SW480 (cell line): ENCODE measurements around the gene BLCAP.
"Not testable (repeated sequence)": the region's sequence is repeated elsewhere in the genome, so short reads cannot be mapped to it uniquely, and the experiment has no call there.

Source experiments
- DNase-seq: peaks from one replicate; pipeline ENCODE4 v3.0.0-alpha.2; 2016; ENCODE audit warnings: low spot score

BLCAP gene

DNA sequence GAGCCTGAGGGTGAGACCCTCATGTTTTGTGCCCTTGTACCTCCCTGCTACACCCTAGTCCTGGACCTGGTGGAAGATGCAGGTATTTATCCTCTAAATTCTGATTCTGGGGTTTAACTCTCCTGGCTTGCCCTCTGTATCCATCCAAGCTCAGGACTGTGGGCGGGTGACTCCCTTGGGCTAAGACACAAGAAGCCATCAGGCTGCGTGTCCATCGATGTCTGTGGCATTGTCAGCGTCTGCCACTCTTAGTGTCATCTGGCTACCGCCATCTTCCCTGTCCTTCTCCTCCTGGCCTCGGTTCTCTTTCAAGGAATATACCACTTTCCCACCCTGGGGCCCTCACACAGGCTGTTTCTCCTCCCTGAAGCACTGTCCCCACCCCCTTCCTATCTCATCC is 28.9 kb upstream of the BLCAP start:
- no peak for DNase-seq

DNA sequence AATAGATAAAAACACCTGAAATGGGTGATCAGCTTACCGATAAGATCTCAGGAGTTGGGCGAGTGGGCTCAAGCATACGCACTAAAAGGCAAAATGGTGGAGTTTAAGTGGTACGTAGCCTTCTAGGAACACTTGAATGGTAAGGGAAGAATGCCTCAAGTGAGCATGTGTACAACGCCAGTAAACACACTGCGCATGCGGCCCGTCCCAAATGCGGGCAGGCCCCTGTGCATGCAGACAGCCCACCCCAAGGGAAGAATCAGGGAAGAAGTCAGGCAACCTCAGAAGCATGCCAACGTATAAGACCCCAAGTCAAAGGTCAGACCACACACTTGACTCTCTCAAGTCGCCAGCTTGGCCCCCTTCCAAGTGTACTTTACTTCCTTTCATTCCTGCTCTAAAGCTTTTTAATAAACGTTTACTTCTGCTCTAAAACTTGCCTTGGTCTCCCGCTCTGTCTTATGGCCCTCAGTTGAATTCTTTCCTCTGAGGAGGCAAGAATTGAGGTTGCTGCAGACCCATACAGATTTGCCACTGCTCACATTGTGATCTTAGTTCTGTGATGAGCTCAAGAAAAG is 27.1 kb upstream of the BLCAP start:
- DNase-seq, result not testable (repeated sequence)

DNA sequence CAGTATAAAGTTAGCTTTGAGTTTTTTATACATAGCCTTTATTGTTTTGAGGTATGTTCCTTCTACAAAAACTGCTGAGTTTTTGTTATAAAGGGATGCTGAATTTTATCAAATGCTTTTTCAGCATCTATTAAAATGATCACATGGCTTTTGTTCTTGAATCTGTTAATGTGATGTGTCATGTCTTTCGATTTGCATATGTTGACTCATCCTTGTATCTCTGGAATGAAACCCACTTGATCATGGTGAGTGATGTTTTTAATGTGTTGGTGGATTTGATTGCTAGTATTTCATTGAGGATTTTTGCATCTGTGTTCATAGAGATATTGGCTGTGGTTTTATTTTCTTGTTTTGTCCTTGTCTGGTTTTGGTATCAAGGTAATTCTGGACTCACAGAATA is 24.7 kb upstream of the BLCAP start:
- DNase-seq, result peak; percentile 67

DNA sequence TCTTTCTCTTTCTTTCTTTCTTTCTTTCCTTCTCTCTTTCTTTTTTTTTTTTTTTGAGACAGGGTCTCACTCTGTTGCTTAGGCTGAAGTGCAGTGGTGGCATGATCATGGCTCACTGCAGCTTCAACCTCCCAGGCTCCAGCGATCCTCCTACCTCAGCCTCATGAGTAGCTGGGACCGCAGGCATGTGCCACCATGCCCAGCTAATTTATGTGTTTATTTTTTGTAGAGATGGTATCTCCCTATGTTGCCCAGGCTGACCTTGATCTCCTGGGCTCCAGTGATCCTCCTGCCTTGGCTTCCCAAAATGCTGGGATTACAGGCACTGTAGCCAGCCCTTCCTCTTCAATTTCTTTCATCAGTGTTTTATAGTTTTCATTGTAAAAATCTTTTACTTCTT is 24.0 kb upstream of the BLCAP start:
- DNase-seq, result not testable (repeated sequence)

DNA sequence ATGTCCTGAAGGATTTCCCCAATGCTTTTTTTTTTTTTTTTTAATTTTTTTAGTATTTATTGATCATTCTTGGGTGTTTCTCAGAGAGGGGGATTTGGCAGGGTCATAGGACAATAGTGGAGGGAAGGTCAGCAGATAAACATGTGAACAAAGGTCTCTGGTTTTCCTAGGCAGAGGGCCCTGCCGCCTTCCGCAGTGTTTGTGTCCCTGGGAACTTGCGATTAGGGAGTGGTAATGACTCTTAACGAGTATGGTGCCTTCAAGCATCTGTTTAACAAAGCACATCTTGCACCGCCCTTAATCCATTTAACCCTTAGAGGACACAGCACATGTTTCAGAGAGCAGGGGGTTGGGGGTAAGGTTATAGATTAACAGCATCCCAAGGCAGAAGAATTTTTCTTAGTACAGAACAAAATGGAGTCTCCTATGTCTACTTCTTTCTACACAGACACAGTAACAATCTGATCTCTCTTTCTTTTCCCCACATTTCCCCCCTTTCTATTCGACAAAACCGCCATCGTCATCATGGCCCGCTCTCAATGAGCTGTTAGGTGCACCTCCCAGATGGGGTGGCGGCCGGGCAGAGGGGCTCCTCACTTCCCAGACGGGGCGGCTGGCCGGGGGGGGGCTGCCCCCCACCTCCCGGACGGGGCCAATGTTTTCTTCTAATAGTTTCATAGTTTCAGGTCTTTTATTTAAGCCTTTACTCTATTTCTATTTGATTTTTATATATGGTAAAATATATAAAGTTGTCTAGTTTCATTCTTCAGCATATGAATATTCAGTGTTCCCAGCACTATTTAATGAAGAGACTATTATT is 22.6 kb upstream of the BLCAP start:
- not testable (repeated sequence) for DNase-seq

DNA sequence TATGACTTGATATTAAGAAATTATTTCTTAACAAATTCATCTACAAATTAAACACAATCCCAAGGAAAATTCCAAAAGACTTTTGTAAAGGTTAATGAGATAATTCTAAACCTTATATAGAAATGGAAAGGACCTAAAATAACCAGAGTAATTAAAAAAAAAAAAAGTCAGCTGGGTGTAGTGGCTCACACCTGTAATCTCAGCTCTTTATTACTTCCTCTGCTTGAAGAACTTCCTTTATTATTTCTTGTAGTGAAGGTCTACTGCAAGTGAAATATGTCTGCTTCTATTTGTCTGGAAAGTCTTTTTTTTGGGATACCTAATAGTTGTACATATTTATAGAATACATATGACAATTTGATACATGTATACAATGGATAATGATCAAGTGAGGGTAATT is 20.2 kb upstream of the BLCAP start:
- no peak for DNase-seq

DNA sequence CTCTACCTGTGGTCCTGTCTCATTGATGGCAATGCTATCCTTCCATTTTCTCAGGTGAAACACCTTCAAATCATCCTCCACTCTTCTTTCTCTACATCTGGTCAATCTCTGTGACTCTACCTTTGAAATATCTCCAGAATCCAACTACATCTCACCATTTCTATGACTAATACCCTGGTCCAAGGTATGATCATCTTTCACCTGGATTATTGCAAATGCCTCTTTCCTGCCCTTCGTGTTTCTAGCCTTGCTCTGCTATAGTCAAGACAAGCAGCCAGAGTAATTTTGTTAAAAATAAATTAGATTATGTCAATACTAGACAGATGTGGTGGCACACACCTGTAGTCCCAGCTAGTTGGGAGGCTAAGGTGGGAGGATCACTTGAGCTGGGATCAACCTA is 17.8 kb upstream of the BLCAP start:
- no peak for DNase-seq

DNA sequence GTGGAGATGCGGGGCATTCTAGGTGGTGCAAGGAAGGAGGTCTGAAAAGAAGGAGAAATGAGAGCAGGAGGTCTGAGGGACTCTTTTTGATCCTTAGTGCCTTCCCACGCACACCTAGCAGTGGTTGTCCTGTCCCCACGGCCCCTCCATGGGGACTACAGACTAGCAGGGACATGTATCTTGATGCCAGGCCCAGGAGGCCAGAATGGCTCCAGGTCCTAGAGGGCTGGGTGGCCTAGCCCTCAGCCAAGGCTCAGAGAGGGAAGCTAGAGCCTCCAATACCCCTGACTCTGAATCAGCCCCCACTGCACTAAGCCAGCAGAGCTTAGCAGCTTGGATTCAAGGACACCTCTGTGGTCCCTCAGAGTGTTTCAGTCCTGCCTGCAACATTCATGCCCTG is 16.7 kb upstream of the BLCAP start:
- no peak for DNase-seq

DNA sequence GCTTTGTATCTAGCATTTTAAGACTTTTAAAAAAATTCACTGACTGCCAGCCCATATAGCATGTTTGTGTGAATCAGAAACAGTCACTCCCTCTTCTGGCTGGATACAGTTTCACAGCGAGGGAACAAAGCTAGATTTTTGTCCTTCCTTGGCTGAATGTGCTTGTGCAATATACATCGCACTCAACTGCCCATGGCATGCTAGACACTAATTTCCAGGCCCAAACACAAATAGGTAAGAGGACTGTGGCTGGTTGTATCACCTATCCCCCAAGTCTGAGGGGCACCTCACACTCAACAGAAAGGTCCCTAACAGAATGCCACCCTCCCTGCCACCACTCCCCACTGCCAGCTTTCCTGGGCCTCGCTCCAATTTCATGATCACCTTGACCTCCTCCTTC is 16.2 kb upstream of the BLCAP start:
- peak; percentile 32 for DNase-seq

DNA sequence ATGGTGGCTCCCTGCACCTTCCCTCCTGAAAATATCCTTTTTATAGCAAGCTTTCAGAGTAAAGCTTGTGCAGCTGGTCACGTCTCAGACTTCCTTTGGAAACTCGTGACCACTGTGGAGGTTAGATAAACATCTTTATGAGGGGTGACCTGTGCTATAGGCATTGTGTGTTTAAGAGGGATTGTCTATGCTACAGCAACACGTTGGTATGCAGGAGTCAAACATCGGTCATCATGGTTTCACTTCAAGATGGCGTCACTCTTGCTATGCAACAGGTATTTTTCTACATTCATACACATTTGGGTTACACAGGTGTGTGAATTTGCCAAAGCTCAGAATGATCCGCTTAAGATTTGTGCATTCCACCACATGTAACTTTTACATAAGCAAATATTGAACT is 14.6 kb upstream of the BLCAP start:
- no peak for DNase-seq

DNA sequence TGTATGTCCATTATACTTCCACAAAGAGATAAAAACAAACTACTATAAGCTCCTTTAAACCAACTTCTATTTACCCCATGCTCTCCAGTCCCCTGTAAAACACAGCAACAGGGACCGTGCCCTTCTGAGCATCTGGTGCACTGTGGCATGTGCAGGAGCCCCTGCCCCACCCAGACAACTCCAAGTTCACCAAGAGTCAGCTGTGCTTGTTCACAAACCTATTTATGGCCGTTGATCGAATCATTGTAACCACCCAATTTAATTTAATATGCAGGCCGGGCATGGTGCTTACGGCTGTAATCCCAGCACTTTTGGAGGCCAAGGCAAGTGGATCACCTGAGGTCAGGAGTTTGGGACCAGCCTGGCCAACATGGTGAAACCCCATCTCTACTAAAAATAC is 13.7 kb upstream of the BLCAP start:
- DNase-seq, result no peak

DNA sequence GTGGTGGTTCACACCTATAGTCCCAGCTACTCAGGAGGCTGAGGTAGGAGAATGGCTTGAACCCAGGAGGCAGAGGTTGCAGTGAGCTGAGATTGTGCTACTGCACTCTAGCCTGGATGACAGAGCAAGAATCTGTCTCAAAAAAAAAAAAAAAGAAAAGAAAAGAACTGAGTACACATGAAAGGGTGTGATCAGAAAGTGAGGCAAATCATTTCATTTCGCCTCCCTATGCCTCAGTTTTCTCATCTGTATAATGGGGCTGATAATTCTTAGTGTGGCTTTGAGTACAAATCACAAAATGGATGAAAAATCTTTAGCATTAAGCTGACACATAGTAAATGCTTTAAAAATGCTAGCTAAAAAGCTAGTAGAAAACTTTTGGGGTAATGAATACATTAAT is 13.2 kb upstream of the BLCAP start:
- DNase-seq, result not testable (repeated sequence)

DNA sequence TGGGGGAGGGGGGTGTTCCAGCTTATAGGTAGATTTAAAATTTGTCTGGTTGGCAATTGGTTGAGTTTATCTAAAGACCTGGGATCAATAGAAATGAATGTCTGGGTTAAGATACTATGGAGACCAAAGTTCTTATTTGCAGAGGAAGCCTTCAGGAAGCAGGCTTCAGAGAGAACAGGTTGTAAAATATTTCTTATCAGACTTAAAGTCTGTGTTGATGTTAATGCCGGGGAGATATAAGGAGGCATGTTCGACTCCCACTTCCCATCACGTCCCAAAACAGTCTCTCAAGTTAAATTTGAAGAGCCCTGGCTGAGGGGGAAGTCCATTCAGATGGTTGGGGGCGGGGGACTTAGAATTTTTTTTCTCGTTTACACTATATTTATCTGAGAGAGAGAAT is 12.3 kb upstream of the BLCAP start:
- no peak for DNase-seq

DNA sequence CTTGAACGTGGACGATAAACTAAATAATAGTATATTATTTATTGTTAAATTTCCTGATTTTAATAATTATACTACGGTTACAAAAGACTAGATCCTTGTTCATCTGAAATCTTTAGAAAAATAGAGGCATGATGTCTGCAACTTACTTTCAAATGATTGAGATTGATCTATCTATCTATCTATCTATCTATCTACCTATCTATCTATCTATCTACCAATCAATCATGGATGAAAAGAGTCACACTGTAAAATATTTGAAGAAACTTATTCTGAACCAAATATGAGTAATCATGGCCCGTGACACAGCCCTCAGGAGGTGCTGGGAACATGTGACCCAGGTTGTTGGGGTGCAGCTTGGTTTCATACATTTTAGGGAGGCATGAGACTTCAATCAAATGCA is 11.7 kb upstream of the BLCAP start:
- DNase-seq, result no peak

DNA sequence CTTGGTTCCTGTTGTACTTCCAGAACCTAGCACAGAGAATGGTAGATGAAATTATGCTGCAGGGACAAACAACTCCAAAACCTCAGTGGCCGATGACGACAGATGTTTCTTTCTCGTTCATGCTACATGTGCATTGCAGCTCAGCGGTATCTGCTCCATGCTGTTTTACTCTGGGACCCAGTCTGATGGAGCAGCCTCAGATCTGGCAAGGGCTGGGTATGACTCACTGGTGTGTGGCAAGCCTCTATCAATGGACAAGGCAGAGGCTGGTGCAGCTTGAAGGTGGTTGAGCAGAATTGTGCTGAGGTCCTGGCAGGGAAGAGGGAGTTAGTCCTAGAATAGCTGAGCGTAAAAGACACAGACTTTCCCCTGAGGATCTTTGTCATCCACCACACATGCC is 10.3 kb upstream of the BLCAP start:
- peak; percentile 35 for DNase-seq

DNA sequence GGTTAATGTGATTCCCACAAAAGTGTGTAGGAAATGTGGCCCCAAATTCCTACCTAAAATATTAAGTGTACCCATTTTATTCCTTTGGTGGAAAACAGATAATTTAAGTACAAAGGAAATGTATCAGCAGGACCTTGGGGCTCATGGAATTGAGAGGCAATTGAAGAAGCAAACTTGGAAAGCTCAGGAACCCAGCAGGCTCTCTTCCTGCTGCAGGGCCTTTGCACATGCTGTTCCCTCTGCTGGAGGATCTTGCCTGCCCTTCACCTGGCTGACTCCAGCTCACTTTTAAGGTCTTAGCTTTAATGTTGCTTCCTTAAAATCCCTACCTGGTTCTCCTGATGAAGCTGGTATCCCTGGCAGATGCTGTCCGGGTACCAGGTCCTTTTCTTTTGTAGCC is 9.8 kb upstream of the BLCAP start:
- no peak for DNase-seq

DNA sequence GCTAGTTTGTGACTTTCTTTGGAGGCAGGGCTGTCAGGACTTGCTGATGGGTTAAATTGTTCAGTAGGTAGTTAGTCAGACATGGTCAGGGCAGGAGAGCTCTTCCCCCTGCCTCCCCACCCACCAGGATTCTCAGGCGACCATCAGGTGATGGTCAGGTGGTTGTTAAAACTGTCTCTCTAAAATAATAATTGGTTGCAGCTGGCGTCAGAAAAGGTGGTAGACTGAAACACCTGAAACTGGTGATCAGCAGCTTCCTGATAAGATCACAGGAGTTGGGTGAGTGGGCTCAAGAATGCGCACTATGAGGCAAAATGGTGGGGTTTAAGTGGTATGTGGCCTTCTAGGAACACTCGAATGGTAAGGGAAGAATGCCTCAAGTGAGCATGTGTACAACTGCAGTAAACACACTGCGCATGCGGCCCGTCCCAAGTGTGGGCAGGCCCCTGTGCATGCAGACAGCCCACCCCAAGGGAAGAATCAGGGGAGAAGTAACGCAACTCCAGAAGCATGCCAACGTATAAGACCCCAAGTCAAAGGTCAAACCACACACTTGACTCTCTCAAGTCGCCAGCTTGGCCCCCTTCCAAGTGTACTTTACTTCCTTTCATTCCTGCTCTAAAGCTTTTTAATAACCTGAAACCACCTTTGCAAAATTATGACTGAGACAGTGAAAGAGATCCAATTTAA is 7.9 kb upstream of the BLCAP start:
- DNase-seq, result no peak

DNA sequence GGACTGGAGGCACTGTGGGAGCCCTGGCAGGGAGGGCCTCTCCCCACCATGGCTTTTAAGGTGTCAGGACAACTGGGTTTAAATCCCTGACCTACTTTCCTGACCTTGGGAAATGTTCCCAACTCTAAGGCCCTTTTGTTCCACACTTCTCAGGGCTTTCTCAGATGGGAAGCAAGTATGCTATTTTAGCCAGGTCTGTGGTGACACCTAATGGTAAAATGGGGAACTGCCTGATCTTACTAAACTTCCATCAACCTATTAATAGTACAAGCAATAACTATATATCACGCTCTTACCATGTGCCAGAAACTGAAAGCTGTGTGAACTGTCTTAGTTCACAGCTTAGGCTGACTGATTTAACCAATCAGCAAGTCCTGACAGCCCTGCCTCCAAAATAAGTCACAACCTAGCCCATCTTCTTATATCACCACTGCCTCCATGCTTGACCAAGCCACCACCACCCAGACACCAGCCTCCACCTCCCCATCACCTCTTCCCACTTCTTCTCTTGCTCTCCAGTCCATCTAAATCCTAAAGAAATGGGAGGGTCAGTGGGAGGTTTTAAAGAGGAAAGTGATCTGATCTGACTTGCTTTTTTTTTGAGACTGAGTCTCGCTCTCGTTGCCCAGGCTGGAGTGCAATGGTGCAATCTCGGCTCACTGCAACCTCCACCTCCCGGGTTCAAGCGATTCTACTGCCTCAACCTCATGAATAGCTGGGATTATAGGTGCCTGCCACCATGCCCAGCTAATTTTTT is 6.9 kb upstream of the BLCAP start:
- peak; percentile 87 for DNase-seq

DNA sequence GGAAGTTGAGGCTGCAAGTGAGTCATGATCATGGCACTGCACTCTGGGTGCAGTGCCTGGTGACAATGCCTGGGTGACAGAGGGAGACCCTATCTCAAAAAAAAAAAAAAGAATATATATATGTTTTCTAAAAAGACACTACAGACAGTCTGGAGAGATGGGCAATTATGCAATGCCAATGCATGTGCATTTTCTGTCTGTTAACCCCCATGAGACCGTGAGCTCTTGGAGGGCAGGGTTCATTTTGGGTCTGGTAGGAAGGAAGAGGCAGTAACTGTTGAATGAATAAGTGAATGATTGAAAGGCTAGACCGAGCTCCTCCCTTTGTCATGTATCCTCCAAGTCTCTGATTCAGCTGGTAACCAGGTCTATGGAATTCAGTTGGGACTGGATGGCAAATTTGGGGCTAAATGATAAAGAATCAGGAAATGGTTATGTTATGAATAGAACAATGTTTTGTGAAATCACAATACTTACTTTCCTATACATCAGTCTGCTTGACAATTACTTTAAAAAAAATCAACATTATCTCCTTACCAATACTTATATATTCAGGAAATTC is 5.6 kb upstream of the BLCAP start:
- DNase-seq, result no peak

DNA sequence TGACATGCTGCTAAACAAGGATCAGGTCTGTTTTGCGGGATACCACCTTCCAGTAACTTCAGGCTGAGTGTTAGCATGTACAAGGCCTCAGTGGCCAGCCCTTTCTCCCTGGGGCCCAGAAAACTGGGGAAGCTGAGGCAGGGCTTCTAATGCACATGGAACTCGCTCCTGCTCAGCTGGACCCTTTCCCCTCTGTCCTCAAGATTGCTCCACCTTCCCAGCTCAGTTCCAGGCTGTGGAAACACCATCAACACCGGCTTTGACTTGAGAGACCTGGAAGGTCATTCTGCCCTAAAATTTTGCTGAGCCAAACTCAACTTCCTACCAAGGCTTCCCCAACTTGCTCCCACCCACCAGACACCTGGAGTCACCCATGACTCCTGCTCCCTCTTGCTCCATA is 4.2 kb upstream of the BLCAP start:
- no peak for DNase-seq

DNA sequence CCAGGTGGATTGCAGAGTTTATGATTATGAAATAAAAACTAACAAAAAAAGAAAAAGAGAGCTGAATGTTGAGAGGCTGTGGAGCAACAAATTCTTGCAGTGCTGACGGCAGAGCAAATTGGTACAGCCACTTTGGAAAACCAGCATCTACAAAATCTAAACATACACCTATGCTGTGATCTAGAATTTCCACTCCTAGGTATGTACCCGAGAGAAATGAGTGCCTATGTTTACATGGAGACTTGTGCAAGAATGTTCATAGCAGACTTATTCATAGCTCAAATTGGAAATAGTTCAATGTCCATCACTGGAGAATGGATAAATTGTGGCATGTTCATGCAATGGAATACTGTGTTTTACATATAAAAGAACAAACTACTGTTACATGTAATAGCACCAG is 3.0 kb upstream of the BLCAP start:
- no peak for DNase-seq

DNA sequence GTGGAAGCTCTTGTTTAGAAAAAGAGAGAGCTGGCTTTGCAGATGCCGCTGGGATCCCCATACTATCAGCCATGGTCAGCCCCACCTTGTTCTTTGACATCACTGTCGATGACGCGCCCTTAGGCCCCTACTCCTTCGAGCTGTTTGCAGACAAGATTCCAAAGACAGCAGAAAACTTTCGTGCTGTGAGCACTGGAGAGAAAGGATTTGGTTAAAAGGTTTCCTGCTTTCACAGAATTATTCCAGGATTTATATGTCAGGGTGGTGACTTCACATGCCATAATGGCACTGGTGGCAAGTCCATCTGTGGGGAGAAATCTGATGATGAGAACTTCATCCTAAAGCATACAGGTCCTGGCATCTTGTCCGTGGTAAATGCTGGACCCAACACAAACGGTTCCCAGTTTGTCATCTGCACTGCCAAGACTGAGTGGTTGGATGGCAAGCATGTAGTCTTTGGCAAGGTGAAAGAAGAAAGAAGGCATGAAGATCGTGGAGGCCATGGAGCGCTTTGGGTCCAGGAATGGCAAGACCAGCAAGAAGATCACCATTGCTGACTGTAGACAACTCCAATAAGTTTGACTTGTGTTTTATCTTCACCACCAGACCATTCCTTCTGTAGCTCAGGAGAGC is 2.4 kb upstream of the BLCAP start:
- no peak for DNase-seq
